Upper lobe of right lung (tissue), 1 donor: ENCODE measurements around the gene PPIA. TPM values are rescaled to one million over a fixed set of nuclear protein-coding genes. Genes with fewer than 3 reads are reported as not detected.

Experiments used
- ATAC-seq: fragments of 200-7000 bp; cut with Tn5 transposase; one replicate; pipeline ENCODE4 v1.9.1; 2020; ENCODE audit warnings: mild to moderate bottlenecking, moderate library complexity
- DNase-seq: peaks from one replicate; pipeline ENCODE4 v3.0.0-alpha.2; 2020
- H3K27ac ChIP-seq: fragments of 200-600 bp; one replicate; pipeline ENCODE4 v1.8.0; 2022
- H3K27me3 ChIP-seq: fragments of 200-600 bp; one replicate; pipeline ENCODE4 v1.8.0; 2022; ENCODE audit warnings: mild to moderate bottlenecking
- H3K36me3 ChIP-seq: fragments of 200-600 bp; one replicate; pipeline ENCODE4 v1.8.0; 2022
- H3K4me1 ChIP-seq: fragments of 200-600 bp; one replicate; pipeline ENCODE4 v1.8.0; 2022
- H3K4me3 ChIP-seq: fragments of 200-600 bp; one replicate; pipeline ENCODE4 v1.8.0; 2022; ENCODE audit warnings: mild to moderate bottlenecking
- H3K9me3 ChIP-seq: fragments of 200-600 bp; one replicate; pipeline ENCODE4 v1.8.0; 2022
- intact Hi-C: fragments of 100-400 bp; cut with DNase I; formaldehyde crosslinking; loops from one replicate; pipeline ENCODE4 v1.11.0; 2022
- total RNA-seq: library from RNA; stranded (reverse); fragmentation: NEBNext Ultra II Directional; extraction: Animal tissue kit (Norgen Biotek cat#: 25700); gene quantifications from one replicate; pipeline ENCODE4 v1.2.1, GENCODE V29; 2021
- TF ChIP-seq, protein P1 (sequence below): fragments of 200-600 bp; IDR thresholded peaks from one replicate; pipeline ENCODE4 v1.8.0; 2022; ENCODE audit warnings: antibody characterized with exemption
- donor health status: DM: no; HTN: yes; CAD: no; lungs with severe emphysema.

PPIA gene
- total RNA-seq, 1 donor from 2014 or later: 970 TPM

GRCh38 chr7:44765579-44766415 lies 30.7 kb upstream of the PPIA start:
- no peak overlapping the region for H3K4me3 ChIP-seq
- H3K9me3 ChIP-seq: no peaks in the 10 kb centered on the region
- H3K36me3 ChIP-seq: peaks cover 70% of the 10 kb centered on the region
- intact Hi-C loops: no loop called here
- no peak overlapping the region for H3K27ac ChIP-seq
- ATAC-seq (no peak), DNase-seq (no peak)
- H3K4me1 ChIP-seq: peaks cover 34% of the 10 kb centered on the region
- TF ChIP-seq, protein P1, sequence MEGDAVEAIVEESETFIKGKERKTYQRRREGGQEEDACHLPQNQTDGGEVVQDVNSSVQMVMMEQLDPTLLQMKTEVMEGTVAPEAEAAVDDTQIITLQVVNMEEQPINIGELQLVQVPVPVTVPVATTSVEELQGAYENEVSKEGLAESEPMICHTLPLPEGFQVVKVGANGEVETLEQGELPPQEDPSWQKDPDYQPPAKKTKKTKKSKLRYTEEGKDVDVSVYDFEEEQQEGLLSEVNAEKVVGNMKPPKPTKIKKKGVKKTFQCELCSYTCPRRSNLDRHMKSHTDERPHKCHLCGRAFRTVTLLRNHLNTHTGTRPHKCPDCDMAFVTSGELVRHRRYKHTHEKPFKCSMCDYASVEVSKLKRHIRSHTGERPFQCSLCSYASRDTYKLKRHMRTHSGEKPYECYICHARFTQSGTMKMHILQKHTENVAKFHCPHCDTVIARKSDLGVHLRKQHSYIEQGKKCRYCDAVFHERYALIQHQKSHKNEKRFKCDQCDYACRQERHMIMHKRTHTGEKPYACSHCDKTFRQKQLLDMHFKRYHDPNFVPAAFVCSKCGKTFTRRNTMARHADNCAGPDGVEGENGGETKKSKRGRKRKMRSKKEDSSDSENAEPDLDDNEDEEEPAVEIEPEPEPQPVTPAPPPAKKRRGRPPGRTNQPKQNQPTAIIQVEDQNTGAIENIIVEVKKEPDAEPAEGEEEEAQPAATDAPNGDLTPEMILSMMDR: no peak
- H3K27me3 ChIP-seq: no peaks in the 10 kb centered on the region

GRCh38 chr7:44766416-44766801 lies 30.1 kb upstream of the PPIA start:
- Histone ChIP-seq H3K27me3 (no peaks in the 10 kb centered on the region), H3K4me3 (no peak overlapping the region), H3K27ac (no peak overlapping the region), H3K9me3 (no peaks in the 10 kb centered on the region), H3K36me3 (peaks cover 64% of the 10 kb centered on the region), H3K4me1 (peaks cover 35% of the 10 kb centered on the region)
- intact Hi-C loops: no loop called here
- TF ChIP-seq, protein P1: no peak
- DNase-seq: no peak
- ATAC-seq: no peak

DNA sequence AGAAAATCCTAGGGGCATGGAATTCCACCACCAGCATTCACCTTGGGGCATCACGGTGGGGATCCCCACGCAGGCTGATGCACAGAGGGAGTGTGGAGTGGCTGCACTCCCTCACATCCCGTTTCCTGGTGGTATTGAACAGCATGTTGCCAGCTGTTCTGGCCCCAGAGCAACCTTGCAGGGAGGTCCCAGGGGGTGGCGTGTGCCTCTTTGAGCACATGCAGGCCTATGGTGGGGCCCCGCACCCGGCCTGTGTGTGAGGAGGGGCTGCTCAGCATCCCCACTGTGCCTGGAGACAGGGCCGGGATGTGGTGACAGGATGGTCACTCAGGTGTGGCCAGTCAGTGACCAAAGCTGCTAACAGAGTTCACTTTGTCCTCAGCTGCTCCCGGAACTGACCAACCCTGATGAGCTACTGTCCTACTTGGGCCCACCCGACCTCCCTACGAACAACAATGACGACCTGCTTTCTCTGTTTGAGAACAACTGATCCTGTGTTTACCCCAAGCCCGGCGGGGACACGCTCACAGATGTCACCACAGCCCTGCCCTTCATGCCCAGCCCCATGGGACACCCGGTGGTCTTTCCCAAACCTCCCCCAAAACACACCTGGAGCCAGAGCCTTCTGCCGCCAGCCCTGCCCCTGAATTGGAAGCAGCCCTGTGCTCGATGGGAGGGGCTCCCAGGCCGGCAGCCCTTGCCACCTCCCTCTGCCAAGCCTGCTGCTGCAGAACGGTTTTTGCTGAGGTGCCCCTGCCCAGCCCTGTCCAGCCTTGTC lies 29.2 kb upstream of the PPIA start:
- intact Hi-C loops: no loop called here
- H3K4me1 ChIP-seq: peaks cover 35% of the 10 kb centered on the region
- ATAC-seq: no peak
- TF ChIP-seq, protein P1: no peak
- DNase-seq: no peak
- H3K4me3 ChIP-seq: no peak overlapping the region
- no peaks in the 10 kb centered on the region for H3K27me3 ChIP-seq
- H3K27ac ChIP-seq: peak overlapping the region; percentile 58
- peaks cover 56% of the 10 kb centered on the region for H3K36me3 ChIP-seq
- no peaks in the 10 kb centered on the region for H3K9me3 ChIP-seq

GRCh38 chr7:44767912-44768627 lies 28.4 kb upstream of the PPIA start:
- Histone ChIP-seq H3K9me3 (no peaks in the 10 kb centered on the region), H3K4me3 (no peak overlapping the region), H3K27ac (peak overlapping the region; percentile 58), H3K27me3 (no peaks in the 10 kb centered on the region), H3K4me1 (peaks cover 35% of the 10 kb centered on the region), H3K36me3 (peaks cover 49% of the 10 kb centered on the region)
- intact Hi-C loops: no loop called here
- TF ChIP-seq, protein P1: no peak
- ATAC-seq: peak; percentile 51
- DNase-seq: peak; percentile 69

GRCh38 chr7:44768628-44769371 lies 27.7 kb upstream of the PPIA start:
- DNase-seq (no peak), ATAC-seq (peak; percentile 1)
- TF ChIP-seq, protein P1: no peak
- intact Hi-C loops: no loop called here
- no peaks in the 10 kb centered on the region for H3K9me3 ChIP-seq
- H3K4me3 ChIP-seq: no peak overlapping the region
- no peaks in the 10 kb centered on the region for H3K27me3 ChIP-seq
- peak overlapping the region; percentile 58 for H3K27ac ChIP-seq
- peaks cover 35% of the 10 kb centered on the region for H3K4me1 ChIP-seq
- peaks cover 42% of the 10 kb centered on the region for H3K36me3 ChIP-seq
